HG03558 (cell line): ENCODE measurements around the gene TDRD12.
"Not testable (repeated sequence)": the region's sequence is repeated elsewhere in the genome, so short reads cannot be mapped to it uniquely, and the experiment has no call there.

Experiments
- ATAC-seq: cut with Tn5 transposase; IDR thresholded peaks from one replicate; pipeline ENCODE4 v1.9.1; 2021; ENCODE audit warnings: moderate number of reproducible peaks; ENCODE audit not compliant: unreplicated experiment; ENCODE audit errors: extremely low read depth

The TDRD12 gene

GRCh38 chr19:32745594-32746251 is 26.2 kb downstream of the TDRD12 start:
- ATAC-seq, result not testable (repeated sequence)

DNA sequence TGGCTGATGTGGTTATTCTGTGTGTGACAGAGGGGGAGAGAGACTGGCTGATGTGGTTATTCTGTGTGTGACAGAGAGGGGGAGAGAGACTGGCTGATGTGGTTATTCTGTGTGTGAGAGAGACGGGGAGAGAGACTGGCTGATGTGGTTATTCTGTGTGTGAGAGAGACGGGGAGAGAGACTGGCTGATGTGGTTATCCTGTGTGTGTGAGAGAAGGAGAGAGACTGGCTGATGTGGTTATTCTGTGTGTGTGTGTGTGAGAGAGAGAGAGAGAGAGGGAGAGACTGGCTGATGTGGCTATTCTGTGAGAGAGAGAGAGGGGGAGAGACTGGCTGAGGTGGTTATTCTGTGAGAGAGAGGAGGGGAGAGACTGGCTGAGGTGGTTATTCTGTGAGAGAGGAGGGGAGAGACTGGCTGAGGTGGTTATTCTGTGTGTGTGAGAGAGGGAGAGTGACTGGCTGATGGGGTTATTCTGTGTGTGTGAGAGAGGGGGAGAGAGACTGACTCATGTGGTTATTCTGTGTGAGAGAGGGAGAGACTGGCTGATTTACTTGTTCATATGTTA is 27.1 kb downstream of the TDRD12 start:
- ATAC-seq, result not testable (repeated sequence)

DNA sequence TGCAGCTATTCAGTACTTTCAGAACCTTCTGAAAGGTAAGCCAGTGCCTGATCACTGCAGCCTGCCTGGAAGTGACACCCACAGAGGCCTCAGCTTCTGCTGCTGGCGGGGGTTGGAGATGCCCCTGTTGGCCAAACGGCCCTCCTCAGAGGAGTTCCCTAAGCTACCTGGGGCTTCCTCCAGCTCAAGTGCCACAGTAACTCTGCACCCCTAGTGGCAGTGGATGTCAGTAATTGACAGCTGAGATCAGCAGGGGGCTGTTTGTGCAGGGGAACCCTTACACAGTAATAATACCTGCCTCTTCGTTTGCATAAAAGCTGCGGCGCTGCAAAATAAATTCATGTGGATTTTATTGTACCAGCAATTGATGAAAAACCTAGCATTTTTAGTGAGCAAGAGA is 28.9 kb downstream of the TDRD12 start:
- ATAC-seq, result no peak

DNA sequence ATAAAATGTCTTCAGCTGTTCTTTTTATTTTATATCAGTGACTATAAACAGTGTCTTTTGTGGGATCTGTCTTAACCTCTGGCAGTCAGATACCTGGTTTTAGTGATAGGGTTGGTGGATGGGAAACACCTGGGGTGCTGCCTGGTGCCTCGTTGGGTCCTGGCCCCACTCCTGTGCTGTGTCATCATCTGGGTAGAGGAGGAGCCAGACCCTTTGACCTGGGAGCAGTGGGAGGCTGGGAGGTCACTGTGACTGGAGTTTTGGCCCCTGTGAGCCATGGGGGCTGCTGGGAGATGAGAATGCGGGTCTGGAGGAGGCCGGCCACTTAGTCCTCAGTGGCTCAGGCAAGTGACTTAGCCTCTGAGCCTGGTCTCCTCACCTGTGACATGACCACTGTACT is 29.4 kb downstream of the TDRD12 start:
- ATAC-seq, result no peak

DNA sequence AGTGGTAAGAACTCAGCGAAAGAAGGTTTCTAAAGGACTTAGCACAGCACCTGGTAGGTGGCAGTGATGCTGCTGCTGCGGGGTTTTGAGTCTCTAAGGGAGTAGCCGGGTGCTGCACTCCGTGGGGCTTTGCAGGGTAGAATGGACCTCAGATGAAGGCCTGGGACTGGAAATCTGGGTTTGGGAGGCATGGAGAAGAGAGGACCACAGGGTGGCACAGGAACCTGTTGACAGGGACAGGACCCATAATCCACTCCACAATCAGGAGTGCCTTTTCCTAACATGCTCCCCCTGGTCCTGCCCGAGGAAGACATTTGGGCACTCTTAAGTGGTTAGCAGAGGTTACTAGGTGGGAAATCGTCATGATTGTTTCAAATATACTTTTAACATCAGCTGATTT is 29.8 kb downstream of the TDRD12 start:
- ATAC-seq, result no peak

DNA sequence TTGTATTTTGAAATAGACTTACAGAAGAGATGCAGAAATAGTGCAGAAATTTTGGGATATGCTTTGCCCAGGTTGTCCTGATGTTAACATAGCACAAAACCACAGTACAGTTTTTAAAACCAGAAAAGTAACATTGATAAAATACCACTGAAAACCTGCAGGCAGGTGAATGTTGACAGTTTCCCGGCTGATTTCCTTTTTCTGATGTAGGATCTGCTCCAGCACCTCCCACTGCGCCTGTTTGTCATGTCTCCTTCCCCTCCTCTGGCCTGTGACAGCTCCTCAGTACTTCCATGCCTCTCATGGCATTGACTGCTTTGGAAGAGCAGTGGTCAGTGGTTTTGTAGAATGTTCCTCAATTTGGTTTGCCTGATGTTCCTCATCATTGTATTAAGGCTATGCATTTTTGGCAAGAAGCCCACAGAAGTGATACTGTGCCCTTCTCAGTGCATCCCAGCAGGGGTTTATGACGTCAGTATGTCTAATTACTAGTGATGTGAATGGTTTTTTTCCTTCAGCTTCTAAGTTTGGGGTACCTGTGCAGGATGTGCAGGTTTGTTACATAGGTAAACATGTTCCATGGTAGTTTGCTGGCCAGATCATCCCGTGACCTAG is 31.0 kb downstream of the TDRD12 start:
- ATAC-seq, result no peak

DNA sequence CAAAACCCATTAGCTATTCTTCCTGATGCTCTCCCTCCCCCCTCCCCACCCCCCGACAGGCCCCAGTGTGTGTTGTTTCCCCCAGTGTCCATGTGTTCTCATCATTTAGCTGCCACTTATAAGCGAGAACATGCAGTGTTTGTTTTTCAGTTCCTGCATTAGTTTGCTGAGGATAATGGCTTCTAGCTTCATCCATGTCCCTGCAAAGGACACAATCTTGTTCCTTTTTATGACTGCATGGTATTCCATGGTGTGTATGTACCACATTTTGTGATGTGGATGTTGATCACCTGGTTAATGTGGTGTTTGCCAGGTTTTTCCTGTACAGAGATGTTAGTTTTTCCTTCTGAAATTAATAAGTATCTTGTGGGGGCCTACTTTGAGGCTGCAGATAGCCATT is 31.5 kb downstream of the TDRD12 start:
- no peak for ATAC-seq

DNA sequence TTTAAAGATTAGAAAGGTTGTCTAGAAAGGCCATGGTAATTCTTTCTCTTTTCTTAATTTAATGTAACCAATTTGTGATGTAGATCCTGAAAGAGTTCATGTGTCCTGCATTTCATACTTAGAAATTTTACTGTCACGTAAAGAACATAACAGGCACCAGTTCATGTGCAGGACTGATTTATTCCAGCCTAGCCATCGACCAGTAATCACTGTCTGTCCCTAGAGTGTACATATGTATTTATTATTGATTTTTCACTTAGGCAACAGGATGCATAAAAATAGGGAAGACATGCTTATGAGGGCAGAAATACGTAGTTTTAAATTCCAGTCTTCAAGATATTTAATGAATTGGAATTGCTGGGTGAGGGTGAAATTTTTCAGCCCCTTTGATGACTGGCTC is 37.6 kb downstream of the TDRD12 start:
- no peak for ATAC-seq

DNA sequence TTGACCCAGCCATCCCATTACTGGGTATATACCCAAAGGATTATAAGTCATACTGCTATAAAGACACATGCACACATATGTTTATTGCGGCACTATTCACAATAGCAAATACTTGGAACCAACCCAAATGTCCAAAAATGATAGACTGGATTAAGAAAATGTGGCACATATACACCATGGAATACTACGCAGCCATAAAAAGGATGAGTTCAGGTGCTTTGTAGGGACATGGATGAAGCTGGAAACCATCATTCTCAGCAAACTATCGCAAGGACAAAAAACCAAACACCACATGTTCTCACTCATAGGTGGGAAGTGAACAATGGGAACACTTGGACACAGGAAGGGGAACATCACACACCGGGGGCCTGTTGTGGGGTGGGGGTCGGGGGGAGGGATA is 45.8 kb downstream of the TDRD12 start:
- not testable (repeated sequence) for ATAC-seq

DNA sequence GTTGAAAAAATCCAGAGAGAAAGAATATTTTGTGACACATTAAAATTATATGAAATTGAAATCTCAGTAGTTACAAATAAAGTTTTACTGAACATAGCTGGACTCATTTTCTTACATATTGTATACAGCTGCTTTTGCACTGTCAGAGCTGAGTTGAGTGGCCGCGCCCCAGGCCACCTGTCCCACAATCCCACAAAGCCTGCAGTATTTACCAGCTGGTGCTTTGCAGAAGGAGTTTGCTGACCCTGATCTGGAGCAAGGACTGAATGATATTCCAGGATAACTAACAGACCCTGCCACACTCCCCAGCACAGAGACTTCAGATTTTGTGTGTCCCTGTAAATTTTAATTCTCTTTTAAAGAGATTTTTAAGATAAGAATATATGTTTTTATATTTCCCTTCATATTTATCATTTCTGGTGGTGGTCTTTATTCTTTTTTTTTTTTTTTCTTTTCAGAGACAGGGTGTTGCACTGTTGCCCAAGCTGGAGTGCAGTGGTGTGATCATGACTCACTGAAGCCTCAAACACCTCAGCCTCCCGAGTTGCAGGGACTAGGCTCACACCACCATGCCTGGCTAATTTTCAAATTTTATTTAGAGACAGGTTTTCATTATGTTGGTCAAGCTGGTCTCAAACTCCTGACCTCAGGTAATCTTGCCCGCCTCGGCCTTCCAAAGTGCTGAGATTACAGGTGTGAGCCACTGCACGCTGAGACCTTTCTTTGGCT is 48.5 kb downstream of the TDRD12 start:
- no peak for ATAC-seq

DNA sequence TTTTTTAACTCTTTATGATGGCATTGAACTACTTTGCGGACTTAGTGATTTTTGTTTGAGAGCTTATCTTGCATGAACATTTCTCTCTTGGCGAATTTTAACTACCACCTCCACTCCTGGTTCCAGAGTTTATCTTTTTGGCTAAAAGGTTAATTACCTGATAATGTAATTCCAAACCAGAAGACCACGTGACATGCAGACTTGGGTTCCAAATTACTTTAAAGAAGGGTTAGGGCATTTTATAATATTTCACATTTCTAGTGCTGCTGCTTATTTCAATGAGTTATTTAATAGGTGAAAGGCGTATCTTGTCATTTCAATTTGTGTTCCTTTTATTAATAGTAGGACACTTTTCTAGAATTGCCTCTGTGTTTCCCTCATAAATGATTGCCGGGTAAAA is 52.0 kb downstream of the TDRD12 start:
- no peak for ATAC-seq

DNA sequence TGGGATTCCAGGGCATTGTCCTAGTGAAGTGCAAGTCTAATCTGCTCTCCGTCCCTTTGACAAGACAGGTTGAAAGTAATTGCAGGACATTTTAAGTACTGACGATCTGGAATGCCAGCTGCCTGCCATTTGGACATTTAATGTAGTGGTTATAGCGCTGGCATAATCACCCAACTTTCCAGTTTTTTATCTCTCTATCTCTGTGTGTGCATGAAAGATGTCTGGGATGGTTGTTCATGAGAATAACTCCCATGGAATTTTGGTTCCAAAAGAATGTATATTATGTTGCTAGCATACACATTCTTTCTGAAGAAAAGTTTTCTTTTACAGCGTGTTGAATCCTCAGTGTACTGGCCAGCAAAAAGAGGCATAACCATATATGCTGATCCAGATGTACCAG is 53.6 kb downstream of the TDRD12 start:
- ATAC-seq, result no peak

GRCh38 chr19:32779082-32779481 is 59.5 kb downstream of the TDRD12 start:
- ATAC-seq, result no peak

DNA sequence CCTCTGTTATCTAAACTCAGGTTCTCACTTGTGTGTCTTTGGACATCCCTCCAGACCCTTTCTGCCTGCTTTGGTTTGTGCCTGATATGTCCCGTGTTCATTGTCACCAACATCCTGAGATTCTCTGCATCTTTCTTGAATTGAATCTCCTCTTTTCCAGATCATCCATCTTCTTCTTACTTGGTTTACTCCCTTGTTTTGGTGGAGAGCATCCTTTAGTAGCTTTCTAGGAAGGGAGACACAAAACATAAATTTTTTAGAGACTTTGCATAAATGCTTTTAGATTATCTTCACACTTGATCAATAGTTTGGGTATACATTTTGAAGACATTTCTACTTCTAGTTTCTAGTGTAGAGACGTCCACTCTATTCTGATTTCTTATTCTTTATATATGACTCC is 61.7 kb downstream of the TDRD12 start:
- no peak for ATAC-seq

GRCh38 chr19:32782089-32782488 is 62.5 kb downstream of the TDRD12 start:
- ATAC-seq, result not testable (repeated sequence)

- not testable (repeated sequence) for ATAC-seq
Measured at GRCh38 chr19:32787161-32787813, 67.7 kb downstream of the TDRD12 start.

DNA sequence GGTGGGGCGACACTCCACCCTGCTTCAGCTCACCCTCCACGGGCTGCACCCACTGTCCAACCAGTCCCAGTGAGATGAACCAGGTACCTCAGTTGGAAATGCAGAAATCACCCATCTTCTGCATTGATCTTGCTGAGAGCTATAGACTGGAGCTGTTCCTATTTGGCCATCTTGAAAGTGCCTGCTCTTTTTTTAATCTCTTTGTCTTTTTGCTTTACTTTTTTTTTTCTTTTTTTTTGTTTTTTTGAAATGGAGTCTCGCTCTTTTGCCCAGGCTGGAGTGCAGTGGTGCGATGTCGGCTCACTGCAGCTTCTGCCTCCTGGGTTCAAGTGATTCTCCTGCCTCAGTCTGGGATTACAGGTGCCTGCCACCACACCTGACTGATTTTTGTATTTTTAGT is 68.3 kb downstream of the TDRD12 start:
- ATAC-seq, result not testable (repeated sequence)

DNA sequence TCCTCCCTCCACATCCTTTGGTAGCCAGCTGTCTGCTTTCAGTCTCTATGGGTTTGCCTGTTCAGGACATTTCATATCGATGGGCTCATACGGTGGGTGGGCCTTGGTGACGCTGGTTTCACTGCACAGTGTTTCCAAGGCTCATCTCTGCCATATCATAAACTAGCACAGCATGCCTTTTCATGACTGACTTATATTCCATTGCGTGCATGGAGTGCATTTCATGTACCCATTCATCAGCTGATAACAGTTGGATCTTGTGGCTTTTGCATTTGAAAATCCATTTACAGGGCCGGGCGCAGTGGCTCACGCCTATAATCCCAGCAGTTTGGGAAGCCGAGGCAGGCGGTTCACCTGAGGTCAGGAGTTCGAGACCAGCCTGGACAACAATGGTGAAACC is 69.9 kb downstream of the TDRD12 start:
- ATAC-seq, result no peak

GRCh38 chr19:32798201-32798600 is 78.6 kb downstream of the TDRD12 start:
- ATAC-seq, result no peak

DNA sequence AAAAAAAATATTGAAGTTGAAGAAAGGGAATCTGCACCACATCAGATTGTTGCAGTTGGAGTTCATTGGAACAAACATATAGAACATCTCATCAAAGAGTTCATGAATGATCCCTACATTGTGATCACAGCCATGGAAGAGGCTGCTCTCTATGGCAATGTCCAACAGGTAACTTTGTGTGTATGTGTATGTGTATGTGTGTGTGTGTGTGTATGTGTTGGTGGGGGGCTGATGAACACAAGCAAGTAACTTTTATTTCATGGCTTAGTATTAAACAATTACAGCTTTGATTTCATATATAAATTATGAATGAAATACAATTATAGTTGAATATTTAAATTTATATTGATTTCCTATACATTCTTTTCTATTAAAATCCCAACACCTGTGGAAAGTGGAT is 80.6 kb downstream of the TDRD12 start:
- no peak for ATAC-seq

GRCh38 chr19:32800754-32801153 is 81.2 kb downstream of the TDRD12 start:
- ATAC-seq, result no peak
